Measurements from ENCODE around the gene NMNAT3. TPM values are rescaled to one million over a fixed set of nuclear protein-coding genes. Genes with fewer than 3 reads are reported as not detected.

NMNAT3 gene
- total and polyA plus RNA-seq, 2 experiments from 2014 or later: 8.3 to 9.2 TPM

DNA sequence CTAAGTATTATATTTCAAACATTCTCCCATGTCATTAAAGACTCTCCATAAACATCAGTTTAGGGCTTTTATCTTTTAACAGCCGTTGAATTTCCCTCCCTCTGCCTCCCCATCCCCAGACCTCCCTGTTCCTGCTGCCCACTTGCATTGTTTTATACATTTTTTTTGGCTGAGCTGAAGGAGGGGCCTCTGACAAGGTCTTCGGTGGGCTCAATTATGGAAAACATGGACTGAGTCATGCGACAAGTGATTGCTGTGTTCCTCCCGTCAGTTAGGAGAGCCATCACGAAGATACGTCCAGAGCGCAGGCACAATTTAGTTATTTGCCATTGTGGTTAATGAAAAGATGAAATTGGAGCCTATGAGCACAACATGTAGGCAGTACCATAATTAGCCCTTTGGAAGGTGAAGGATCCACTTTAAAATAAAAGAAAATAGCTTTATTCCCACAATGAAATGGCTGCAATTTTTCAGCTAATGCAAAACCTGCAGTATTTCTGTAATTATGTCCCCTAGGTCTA lies 12.0 kb upstream of the NMNAT3 start:
- Histone ChIP-seq H3K36me3 (ENCODE audit: insufficient read depth) (no peaks in the 10 kb centered on the region), H4K20me1 (replicated peaks; ENCODE audit: insufficient read depth) (no peaks in the 10 kb centered on the region), H3K27ac (ENCODE audit: low read depth) (no peak overlapping the region), H2AFZ (no peak overlapping the region), H3K9me2 (ENCODE audit: insufficient read depth) (no peaks in the 10 kb centered on the region; the same call in 1 of the 2 replicates), H3K27me3 (ENCODE audit: insufficient read depth) (no peaks in the 10 kb centered on the region), H3K4me2 (no peak overlapping the region), H3K4me3 (no peak overlapping the region), H3K4me1 (ENCODE audit: insufficient read depth) (peaks cover 4% of the 10 kb centered on the region; the same call in 1 of the 2 replicates), H3K79me2 (replicated peaks; ENCODE audit: insufficient read depth) (no peaks in the 10 kb centered on the region), H3F3A (replicated peaks; ENCODE audit: low read depth) (no peaks in the 10 kb centered on the region)
- Mint-ChIP-seq H3K9me3 (no peaks in the 10 kb centered on the region), H3K36me3 (ENCODE audit: low read depth) (no peaks in the 10 kb centered on the region), H3K4me1 (peaks cover 6% of the 10 kb centered on the region; the same call in 2 of the 3 replicates), H3K27me3 (ENCODE audit: insufficient read depth, low read depth, poor library complexity) (peaks cover 5% of the 10 kb centered on the region), H3K4me3 (no peak overlapping the region), H3K27ac (no peak overlapping the region)
- TF ChIP-seq CREB1 (CRISPR knock-in tag; IDR thresholded peaks at IDR 0.05; ENCODE audit: low read depth): no peak
- TF ChIP-seq EZH2phosphoT487 (IDR thresholded peaks at IDR 0.05; ENCODE audit: unreplicated experiment): no peak
- TF ChIP-seq, protein P1, sequence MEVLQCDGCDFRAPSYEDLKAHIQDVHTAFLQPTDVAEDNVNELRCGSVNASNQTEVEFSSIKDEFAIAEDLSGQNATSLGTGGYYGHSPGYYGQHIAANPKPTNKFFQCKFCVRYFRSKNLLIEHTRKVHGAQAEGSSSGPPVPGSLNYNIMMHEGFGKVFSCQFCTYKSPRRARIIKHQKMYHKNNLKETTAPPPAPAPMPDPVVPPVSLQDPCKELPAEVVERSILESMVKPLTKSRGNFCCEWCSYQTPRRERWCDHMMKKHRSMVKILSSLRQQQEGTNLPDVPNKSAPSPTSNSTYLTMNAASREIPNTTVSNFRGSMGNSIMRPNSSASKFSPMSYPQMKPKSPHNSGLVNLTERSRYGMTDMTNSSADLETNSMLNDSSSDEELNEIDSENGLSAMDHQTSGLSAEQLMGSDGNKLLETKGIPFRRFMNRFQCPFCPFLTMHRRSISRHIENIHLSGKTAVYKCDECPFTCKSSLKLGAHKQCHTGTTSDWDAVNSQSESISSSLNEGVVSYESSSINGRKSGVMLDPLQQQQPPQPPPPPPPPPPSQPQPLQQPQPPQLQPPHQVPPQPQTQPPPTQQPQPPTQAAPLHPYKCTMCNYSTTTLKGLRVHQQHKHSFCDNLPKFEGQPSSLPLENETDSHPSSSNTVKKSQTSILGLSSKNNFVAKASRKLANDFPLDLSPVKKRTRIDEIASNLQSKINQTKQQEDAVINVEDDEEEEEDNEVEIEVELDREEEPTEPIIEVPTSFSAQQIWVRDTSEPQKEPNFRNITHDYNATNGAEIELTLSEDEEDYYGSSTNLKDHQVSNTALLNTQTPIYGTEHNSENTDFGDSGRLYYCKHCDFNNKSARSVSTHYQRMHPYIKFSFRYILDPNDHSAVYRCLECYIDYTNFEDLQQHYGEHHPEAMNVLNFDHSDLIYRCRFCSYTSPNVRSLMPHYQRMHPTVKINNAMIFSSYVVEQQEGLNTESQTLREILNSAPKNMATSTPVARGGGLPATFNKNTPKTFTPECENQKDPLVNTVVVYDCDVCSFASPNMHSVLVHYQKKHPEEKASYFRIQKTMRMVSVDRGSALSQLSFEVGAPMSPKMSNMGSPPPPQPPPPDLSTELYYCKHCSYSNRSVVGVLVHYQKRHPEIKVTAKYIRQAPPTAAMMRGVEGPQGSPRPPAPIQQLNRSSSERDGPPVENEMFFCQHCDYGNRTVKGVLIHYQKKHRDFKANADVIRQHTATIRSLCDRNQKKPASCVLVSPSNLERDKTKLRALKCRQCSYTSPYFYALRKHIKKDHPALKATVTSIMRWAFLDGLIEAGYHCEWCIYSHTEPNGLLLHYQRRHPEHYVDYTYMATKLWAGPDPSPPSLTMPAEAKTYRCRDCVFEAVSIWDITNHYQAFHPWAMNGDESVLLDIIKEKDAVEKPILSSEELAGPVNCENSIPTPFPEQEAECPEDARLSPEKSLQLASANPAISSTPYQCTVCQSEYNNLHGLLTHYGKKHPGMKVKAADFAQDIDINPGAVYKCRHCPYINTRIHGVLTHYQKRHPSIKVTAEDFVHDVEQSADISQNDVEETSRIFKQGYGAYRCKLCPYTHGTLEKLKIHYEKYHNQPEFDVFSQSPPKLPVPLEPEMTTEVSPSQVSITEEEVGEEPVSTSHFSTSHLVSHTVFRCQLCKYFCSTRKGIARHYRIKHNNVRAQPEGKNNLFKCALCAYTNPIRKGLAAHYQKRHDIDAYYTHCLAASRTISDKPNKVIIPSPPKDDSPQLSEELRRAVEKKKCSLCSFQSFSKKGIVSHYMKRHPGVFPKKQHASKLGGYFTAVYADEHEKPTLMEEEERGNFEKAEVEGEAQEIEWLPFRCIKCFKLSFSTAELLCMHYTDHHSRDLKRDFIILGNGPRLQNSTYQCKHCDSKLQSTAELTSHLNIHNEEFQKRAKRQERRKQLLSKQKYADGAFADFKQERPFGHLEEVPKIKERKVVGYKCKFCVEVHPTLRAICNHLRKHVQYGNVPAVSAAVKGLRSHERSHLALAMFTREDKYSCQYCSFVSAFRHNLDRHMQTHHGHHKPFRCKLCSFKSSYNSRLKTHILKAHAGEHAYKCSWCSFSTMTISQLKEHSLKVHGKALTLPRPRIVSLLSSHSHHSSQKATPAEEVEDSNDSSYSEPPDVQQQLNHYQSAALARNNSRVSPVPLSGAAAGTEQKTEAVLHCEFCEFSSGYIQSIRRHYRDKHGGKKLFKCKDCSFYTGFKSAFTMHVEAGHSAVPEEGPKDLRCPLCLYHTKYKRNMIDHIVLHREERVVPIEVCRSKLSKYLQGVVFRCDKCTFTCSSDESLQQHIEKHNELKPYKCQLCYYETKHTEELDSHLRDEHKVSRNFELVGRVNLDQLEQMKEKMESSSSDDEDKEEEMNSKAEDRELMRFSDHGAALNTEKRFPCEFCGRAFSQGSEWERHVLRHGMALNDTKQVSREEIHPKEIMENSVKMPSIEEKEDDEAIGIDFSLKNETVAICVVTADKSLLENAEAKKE (CRISPR knock-in tag; IDR thresholded peaks at IDR 0.05): no peak
- TF ChIP-seq ZNF114 (CRISPR knock-in tag; IDR thresholded peaks at IDR 0.05): no peak
- no peak for TF ChIP-seq ZNF331 (CRISPR knock-in tag; IDR thresholded peaks at IDR 0.05; ENCODE audit: low read depth)
- TF ChIP-seq, protein P2, sequence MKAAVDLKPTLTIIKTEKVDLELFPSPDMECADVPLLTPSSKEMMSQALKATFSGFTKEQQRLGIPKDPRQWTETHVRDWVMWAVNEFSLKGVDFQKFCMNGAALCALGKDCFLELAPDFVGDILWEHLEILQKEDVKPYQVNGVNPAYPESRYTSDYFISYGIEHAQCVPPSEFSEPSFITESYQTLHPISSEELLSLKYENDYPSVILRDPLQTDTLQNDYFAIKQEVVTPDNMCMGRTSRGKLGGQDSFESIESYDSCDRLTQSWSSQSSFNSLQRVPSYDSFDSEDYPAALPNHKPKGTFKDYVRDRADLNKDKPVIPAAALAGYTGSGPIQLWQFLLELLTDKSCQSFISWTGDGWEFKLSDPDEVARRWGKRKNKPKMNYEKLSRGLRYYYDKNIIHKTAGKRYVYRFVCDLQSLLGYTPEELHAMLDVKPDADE (IDR thresholded peaks at IDR 0.05): no peak
- no peak for TF ChIP-seq EZH2 (IDR thresholded peaks at IDR 0.05; ENCODE audit: low read depth, unreplicated experiment)
- ATAC-seq (no peak), DNase-seq (ENCODE audit: low spot score) (no peak)

Measured in GM23338 (cell line).